Activated T-helper 2 cell treated with anti-CD3 and anti-CD28 coated beads, Interferon-gamma antibody, Interleukin-2, Interleukin-4, amounts not matched to agents 10 μg/mL and 5 μg/mL and 100 μg/mL, durations not matched to agents 14 hours and 24 hours and 36 hours (primary cell): Measurements from ENCODE around the gene ASMTL. TPM values are rescaled to one million over a fixed set of nuclear protein-coding genes. Genes with fewer than 3 reads are reported as not detected.
"Not testable (repeated sequence)": the region's sequence is repeated elsewhere in the genome, so short reads cannot be mapped to it uniquely, and the experiment has no call there.

Experiments
- DNase-seq: peaks from one replicate; pipeline ENCODE4 v3.0.0; 2021; ENCODE audit warnings: low spot score
- H3K27ac Mint-ChIP-seq: one replicate; pipeline ENCODE4 v1.8.0; 2021; ENCODE audit warnings: mixed read lengths
- H3K27me3 Mint-ChIP-seq: one replicate; pipeline ENCODE4 v1.8.0; 2021; ENCODE audit warnings: low read depth, mixed read lengths
- H3K36me3 Mint-ChIP-seq: one replicate; pipeline ENCODE4 v1.8.0; 2021; ENCODE audit warnings: low read depth, mixed read lengths
- H3K4me1 Mint-ChIP-seq: one replicate; pipeline ENCODE4 v1.8.0; 2021; ENCODE audit warnings: low read depth, mixed read lengths
- H3K4me3 Mint-ChIP-seq: one replicate; pipeline ENCODE4 v1.8.0; 2021; ENCODE audit warnings: low read depth, mild to moderate bottlenecking, moderate library complexity, mixed read lengths
- H3K9me3 Mint-ChIP-seq: one replicate; pipeline ENCODE4 v1.8.0; 2021; ENCODE audit warnings: mixed read lengths
- intact Hi-C: fragments of 100-400 bp; cut with micrococcal nuclease; formaldehyde crosslinking; loops from one replicate; pipeline ENCODE4 v1.15.1; 2023
- total RNA-seq: library from RNA; stranded (reverse); gene quantifications from 2 replicates; pipeline ENCODE4 v1.2.3, GENCODE V29; 2022

The ASMTL gene
- total RNA-seq, 1 donor from 2014 or later: 41.8 TPM

DNA sequence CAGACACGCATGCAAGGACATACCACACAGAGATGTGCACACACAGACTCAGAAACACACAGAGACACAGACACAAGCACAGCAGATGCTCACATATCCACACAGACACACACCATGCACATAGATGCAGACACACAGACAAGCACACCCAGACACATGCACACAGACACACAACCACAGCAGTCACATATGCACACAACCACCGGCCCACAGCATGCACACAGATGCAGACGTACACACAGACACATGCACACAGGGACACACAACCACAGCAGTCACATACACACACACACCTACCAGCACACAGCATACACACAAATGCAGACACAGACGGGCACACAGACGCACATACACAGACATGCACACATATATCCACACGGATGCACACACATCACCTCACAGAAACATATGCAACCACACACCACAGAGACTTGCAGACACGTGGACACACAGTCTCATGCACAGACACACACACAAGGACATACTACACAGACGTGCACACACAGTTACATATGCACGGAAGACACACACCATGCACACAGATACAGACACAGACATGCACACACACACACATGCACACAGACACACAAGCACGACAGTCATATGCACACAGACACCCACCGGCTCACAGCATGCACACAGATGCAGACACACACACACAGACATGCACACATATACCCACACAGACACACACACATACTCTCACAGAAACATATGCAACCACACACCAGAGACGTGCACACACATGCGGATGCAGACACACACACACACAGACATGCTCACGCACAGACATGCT is 35.5 kb downstream of the ASMTL start:
- intact Hi-C loops: no loop called here
- peaks cover 8% of the 10 kb centered on the region for H3K9me3 Mint-ChIP-seq
- no peak overlapping the region for H3K4me3 Mint-ChIP-seq
- peaks cover 46% of the 10 kb centered on the region for H3K36me3 Mint-ChIP-seq
- no peak for DNase-seq
- H3K27me3 Mint-ChIP-seq: no peaks in the 10 kb centered on the region
- H3K27ac Mint-ChIP-seq: no peak overlapping the region
- no peaks in the 10 kb centered on the region for H3K4me1 Mint-ChIP-seq

DNA sequence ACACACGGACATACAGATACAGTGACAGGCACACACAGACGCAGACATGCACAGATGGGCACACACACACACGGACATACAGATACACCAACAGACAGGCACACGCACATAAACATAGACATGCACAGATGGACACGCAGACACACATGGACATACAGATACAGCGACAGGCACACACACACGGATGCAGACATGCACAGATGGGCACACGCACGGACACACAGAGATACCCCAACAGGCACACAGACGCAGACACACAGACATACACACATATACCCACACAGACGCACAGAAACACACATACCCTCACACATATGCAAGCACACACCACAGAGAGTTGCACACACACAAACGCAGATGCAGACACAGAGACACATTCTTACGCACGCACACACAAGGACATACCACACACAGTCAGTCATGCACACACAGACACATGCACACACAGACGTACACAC is 36.4 kb downstream of the ASMTL start:
- H3K27me3 Mint-ChIP-seq: no peaks in the 10 kb centered on the region
- no peak overlapping the region for H3K27ac Mint-ChIP-seq
- H3K4me3 Mint-ChIP-seq: no peak overlapping the region
- intact Hi-C loops: no loop called here
- H3K36me3 Mint-ChIP-seq: peaks cover 42% of the 10 kb centered on the region
- H3K4me1 Mint-ChIP-seq: no peaks in the 10 kb centered on the region
- H3K9me3 Mint-ChIP-seq: no peaks in the 10 kb centered on the region
- DNase-seq: no peak

DNA sequence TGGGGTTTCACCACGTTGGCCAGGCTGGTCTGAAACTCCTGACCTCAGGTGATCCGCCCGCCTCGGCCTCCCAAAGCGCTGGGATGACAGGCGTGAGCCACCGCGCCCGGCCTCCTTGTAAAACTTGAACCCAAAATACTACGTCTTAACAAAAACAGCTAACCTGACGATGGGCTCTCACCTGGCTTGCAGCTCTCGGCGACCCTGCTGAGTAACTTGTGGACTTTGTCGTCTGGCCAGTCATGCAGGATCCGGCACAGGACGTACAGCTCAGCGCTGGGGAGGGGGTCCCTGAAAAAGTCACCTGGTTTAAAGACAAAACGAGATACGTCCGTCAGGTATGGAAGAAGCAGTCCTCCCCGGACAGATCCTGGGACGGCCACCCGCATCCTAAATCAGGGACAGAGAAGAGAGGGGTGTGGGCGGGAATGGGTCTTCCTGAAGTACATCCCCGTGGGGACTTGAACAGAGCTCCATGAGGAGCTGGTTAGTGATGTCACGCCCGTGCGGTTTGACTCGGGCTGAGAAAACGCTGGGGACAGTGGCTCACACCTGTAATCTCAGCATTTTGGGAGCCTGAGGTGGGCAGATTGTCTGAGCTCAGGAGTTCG is 40.1 kb downstream of the ASMTL start:
- Mint-ChIP-seq H3K9me3 (no peaks in the 10 kb centered on the region), H3K27me3 (no peaks in the 10 kb centered on the region), H3K4me1 (no peaks in the 10 kb centered on the region), H3K4me3 (no peak overlapping the region), H3K27ac (no peak overlapping the region), H3K36me3 (peaks cover 29% of the 10 kb centered on the region)
- intact Hi-C loops: no loop called here
- DNase-seq: no peak

DNA sequence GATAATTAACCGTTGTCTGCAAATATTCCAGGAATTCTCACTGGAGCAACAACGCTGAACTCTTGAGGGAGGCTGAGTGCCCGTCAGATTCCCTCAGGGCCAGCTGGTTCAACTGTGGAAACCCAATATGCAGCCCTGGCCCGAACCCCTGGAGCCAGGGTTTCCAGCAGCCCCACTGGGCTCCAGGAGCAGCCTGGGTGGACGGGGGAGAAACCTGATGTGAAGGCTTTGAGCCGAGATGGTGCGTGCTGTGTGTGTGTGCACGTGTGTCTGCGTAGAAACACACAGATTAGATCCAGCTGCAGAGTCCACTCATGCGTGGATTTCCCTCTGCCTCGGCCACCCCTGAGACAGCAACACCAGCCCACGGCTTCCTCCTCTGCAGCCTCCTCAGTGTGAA is 41.4 kb downstream of the ASMTL start:
- Mint-ChIP-seq H3K4me3 (no peak overlapping the region), H3K27me3 (no peaks in the 10 kb centered on the region), H3K36me3 (peaks cover 29% of the 10 kb centered on the region), H3K27ac (no peak overlapping the region), H3K9me3 (no peaks in the 10 kb centered on the region), H3K4me1 (no peaks in the 10 kb centered on the region)
- intact Hi-C loops: no loop called here
- DNase-seq: no peak

DNA sequence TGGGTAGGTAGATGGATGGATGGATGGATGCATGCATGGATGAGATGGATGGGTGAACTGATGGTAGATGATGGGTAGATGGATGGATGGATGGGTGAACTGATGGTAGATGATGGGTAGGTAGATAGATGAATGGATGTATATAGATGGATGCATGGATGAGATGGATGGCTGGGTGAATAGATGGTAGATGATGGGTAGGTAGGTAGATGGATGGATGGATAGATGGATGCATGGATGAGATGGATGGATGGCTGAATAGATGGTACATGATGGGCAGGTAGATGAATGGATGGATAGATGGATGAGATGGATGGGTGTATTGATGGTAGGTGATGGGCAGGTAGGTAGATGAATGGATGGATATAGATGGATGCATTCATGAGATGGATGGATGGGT is 45.7 kb downstream of the ASMTL start:
- no peaks in the 10 kb centered on the region for H3K4me1 Mint-ChIP-seq
- peaks cover 9% of the 10 kb centered on the region for H3K36me3 Mint-ChIP-seq
- no peak overlapping the region for H3K27ac Mint-ChIP-seq
- no peaks in the 10 kb centered on the region for H3K27me3 Mint-ChIP-seq
- intact Hi-C loops: no loop called here
- H3K9me3 Mint-ChIP-seq: no peaks in the 10 kb centered on the region
- no peak for DNase-seq
- H3K4me3 Mint-ChIP-seq: no peak overlapping the region

DNA sequence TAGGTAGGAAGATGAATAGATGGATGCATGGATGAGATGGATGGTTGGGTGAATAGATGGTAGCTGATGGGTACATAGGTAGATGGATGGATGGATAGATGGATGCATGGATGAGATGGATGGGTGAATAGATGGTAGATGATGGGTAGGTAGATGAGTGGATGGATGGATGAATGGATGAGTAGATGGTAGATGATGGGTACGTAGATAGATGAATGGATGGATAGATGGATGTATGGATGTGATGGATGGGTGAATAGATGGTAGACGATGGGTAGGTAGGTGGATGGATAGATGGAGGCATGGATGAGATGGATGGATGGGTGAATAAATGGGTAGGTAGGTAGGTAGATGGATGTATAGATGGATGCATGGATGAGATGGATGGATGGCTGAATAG is 46.9 kb downstream of the ASMTL start:
- H3K4me1 Mint-ChIP-seq, H3K9me3 Mint-ChIP-seq, DNase-seq, H3K27ac Mint-ChIP-seq, H3K27me3 Mint-ChIP-seq, intact Hi-C loops, H3K4me3 Mint-ChIP-seq, H3K36me3 Mint-ChIP-seq: not testable (repeated sequence)

DNA sequence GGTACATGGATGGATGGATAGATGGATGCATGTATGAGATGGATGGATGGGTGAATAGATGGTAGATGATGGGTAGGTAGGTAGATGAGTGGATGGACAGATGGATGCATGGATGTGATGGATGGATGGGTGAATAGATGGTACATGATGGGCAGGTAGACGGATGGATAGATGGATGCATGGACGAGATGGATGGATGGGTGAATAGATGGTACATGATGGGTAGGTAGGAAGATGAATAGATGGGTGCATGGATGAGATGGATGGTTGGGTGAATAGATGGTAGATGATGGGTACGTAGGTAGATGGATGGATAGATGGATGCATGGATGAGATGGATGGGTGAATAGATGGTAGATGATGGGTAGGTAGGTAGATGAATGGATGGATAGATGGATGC is 48.8 kb downstream of the ASMTL start:
- H3K27me3 Mint-ChIP-seq, intact Hi-C loops: not testable (repeated sequence)

DNA sequence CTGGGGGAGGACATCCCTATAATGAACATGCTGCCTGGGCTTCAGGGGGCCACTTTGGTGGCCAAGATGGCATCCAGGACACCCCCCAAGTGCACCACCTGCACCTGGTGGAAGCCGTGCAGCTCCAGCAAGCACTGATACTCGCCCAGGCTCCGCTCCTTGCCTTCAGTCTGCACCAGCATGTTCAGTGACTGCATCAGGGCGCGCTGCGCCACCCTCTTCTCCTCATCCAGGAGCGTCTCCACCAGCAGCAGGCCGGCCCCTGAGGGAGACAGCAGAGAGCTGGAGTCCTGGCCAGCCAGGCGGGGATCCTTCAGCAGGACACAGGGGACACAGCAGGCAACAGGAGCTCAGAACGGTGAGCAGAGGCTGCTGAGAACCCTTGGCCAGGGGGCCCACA is 49.5 kb downstream of the ASMTL start:
- Mint-ChIP-seq H3K27ac (no peak overlapping the region), H3K36me3 (peaks cover 4% of the 10 kb centered on the region), H3K27me3 (no peaks in the 10 kb centered on the region), H3K4me1 (no peaks in the 10 kb centered on the region), H3K4me3 (no peak overlapping the region), H3K9me3 (no peaks in the 10 kb centered on the region)
- DNase-seq: no peak
- intact Hi-C loops: no loop called here

More for the DNA sequence above, 48.8 kb downstream of the ASMTL start:
- not testable (repeated sequence) for H3K4me3 Mint-ChIP-seq, H3K9me3 Mint-ChIP-seq, H3K27ac Mint-ChIP-seq, DNase-seq, H3K36me3 Mint-ChIP-seq, H3K4me1 Mint-ChIP-seq

DNA sequence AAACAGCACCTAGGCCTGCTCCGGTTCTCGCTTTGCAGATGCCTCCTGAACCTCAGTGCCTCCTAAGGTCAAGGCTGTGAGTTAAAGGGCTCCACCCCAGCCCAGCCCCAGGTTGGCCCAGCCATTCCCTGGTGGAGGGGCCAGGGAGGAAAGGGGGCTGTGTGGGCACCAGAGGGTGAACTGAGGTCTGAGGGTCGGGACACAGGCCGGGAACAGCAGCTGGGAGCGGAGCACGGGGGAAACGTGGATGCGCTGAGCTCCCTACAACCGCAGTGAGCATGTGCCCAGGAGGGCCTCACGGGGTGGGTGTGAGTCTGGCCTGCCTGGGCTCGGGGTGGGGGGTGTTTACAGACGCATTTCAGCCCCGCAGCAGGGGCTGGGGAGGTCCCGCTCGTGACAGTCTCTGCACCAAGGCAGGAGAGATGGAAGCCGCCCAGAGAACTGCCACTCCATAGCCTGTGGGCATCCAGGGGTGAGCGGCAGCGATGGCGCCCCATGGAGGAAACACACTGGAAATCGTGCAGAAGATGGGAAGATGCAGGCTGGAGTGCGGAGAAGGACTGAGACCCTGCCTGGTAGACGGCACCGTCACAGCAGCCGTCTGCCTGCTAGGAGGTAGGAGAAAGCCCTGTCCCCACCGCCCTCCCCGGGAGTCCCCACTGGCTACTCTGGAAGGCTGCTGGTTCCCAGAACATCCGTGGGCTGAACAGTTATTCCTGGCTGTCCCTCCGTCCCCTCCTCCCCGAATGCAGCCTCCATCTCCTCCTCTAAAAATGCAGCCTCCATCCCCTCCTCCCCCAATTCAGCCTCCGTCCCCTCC is 50.9 kb downstream of the ASMTL start:
- Mint-ChIP-seq H3K27ac (no peak overlapping the region), H3K4me1 (no peaks in the 10 kb centered on the region), H3K9me3 (no peaks in the 10 kb centered on the region), H3K4me3 (no peak overlapping the region), H3K27me3 (no peaks in the 10 kb centered on the region), H3K36me3 (peaks cover 6% of the 10 kb centered on the region)
- intact Hi-C loops: no loop called here
- no peak for DNase-seq

DNA sequence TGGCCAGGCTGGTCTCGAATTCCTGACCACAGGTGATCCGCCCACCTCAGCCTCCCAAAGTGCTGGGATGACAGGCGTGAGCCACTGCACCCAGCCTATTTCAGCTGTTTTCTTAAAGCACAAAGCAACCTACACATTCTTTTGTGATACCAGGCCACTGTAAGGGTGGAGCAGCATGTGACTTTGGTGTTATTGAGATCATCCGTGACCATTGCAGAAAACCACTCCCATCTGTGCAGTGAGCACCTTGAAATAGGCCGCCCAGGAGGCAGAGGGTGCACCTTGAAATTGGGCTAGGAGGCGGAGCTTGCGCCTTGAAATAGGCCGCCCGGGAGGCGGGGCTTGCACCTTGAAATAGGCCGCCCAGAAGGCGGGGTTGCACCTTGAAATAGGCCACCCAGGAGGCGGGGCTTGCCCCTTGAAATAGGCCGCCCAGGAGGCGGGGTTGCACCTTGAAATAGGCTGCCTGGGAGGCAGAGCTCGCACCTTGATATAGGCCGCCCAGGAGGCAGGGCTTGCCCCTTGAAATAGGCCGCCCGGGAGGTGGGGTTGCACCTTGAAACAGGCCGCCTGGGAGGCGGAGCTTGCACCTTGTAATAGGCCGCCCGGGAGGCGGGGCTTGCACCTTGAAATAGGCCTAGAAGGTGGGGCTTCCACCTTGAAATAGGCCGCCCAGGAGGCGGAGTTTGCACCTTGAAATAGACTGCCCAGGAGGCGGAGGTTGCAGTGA is 51.8 kb downstream of the ASMTL start:
- Mint-ChIP-seq H3K27me3 (no peaks in the 10 kb centered on the region), H3K27ac (no peak overlapping the region), H3K4me3 (no peak overlapping the region), H3K9me3 (no peaks in the 10 kb centered on the region), H3K4me1 (peaks cover 2% of the 10 kb centered on the region), H3K36me3 (peaks cover 12% of the 10 kb centered on the region)
- intact Hi-C loops: no loop called here
- DNase-seq: no peak

DNA sequence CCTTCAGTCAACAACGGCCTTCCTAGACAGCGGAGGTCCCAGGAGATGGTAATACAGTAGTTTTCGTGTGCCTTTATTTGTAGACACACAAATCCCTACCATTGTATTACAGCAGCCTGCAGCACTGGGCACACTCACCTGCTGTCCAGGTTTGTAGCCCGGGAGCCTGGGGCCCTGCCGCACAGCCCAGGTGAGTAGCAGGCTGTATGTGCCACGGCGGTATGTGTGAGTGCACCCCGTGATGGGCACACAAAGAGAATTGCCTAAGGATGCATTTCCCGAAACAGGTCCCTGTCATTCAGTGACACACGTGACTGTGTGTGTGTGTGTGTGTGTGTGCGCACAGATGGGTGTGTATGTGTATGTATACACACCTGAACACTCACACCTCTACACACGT is 52.7 kb downstream of the ASMTL start:
- intact Hi-C loops: no loop called here
- Mint-ChIP-seq H3K27ac (no peak overlapping the region), H3K9me3 (no peaks in the 10 kb centered on the region), H3K4me3 (no peak overlapping the region), H3K27me3 (no peaks in the 10 kb centered on the region), H3K36me3 (peaks cover 19% of the 10 kb centered on the region), H3K4me1 (peaks cover 9% of the 10 kb centered on the region)
- DNase-seq: no peak

DNA sequence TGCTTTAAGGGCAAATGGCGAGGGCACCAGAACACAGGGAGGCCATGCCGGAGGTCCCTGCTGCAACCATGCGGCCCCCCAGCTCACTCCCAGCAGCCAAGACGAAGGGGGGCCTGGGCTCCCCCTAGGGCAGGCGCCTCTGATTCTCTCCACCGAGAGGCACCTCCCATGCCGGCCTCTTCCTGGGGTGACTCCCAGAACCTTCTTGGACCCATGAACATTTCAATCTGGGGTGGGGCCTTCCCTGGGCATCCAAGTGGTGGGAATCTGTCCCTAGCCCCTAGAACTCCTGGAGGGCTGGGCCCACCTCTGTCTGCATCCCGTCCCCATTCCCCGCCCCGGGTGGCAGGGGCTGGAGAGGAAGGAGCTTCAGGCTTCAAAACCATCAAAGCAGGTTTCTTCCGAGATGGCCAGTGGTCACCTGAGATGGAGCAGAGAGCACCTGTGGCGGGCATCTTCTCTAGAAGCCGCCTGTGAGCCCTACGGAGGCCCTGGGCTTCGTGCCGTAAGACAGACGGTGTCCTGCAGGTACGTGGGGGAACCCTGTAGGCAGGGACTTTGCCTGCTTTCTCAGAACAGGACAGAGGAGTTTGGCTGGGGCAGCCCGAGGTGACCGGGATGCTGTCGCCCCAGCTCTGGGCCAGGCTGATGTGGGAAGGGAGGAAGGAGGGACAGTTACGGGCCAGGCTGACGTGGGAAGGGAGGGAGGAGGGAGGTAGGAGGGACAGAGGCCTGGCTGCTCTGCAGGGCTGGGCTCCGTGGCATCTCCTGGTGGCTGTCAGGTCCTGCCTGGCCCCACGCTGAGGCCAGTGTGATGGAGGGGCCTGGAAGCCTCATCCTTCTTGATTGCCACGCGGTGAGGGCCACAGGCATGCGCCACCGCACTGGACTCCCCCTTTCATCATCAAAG is 54.0 kb downstream of the ASMTL start:
- Mint-ChIP-seq H3K27me3 (no peaks in the 10 kb centered on the region), H3K27ac (no peak overlapping the region), H3K36me3 (peaks cover 25% of the 10 kb centered on the region), H3K4me3 (no peak overlapping the region), H3K9me3 (no peaks in the 10 kb centered on the region), H3K4me1 (peaks cover 13% of the 10 kb centered on the region)
- intact Hi-C loops: no loop called here
- DNase-seq: no peak
